GM12878 (cell line): Measurements from ENCODE around the gene FLRT1. TPM values are rescaled to one million over a fixed set of nuclear protein-coding genes. Genes with fewer than 3 reads are reported as not detected.

Experiments
- ATAC-seq: fragments of 200-7000 bp; cut with Tn5 transposase; 3 replicates; pipeline ENCODE4 v1.9.1; 2020; ENCODE audit warnings: mild to moderate bottlenecking, moderate library complexity
- BruUV-seq: library from RNA; stranded (reverse); fragments of 400-500 nt; replicated peaks from 2 replicates; lab custom pipeline; 2021; lab: Mats Ljungman, UMichigan
- CTCF ChIA-PET: fragments of 300-600 bp; sonication (Branson Sonifier 250); formaldehyde crosslinking; extraction: SDS; loops from one replicate; lab custom pipeline; 2021; ENCODE audit warnings: inconsistent platforms; lab: Yijun Ruan, JAX
- POLR2A ChIA-PET: fragments of 350-600 bp; formaldehyde crosslinking; extraction: SDS; loops from one replicate; lab custom pipeline; 2021; ENCODE audit warnings: inconsistent platforms; lab: Charles Lee
- RAD21 ChIA-PET: fragments of 300-600 bp; sonication (Branson Sonifier 250); formaldehyde crosslinking; loops from one replicate; lab custom pipeline; 2023; ENCODE audit warnings: antibody characterized with exemption; ENCODE audit not compliant: unreplicated experiment; lab: Charles Lee
- SMC1A ChIA-PET: fragments of 300-600 bp; sonication (Branson Sonifier 250); formaldehyde crosslinking; loops from one replicate; lab custom pipeline; 2023; ENCODE audit not compliant: unreplicated experiment, uncharacterized antibody; lab: Charles Lee
- DNase-seq: peaks from one replicate; pipeline ENCODE4 v3.0.0-alpha.2; 2011; ENCODE audit warnings: low read depth, low spot score
- FAIRE-seq: peaks from 3 replicates; lab custom pipeline; 2011; peaks lifted over from hg19 to GRCh38; lab: Jason Lieb, UNC
- H2AFZ ChIP-seq: 2 replicates; pipeline ENCODE4 v1.6.0; 2011; ENCODE audit warnings: low read depth, low read length, control low read depth; ENCODE audit not compliant: control insufficient read depth
- H3K27ac ChIP-seq: 2 replicates; pipeline ENCODE4 v1.5.1; 2011; ENCODE audit warnings: control low read depth; ENCODE audit not compliant: control insufficient read depth, insufficient read depth
- H3K27me3 ChIP-seq, 2 experiments: replicated peaks in 1 of 2; 2 replicates each; pipeline versions ENCODE4 v1.6.0 to v1.6.1; 2011; ENCODE audit warnings: low read length in 1 of 2; ENCODE audit not compliant: control insufficient read depth in 2 of 2, insufficient read depth in 2 of 2
- H3K36me3 ChIP-seq, 2 experiments: 2 replicates each; pipeline ENCODE4 v1.5.1; 2011; ENCODE audit warnings: low read length in 1 of 2; ENCODE audit not compliant: control insufficient read depth in 2 of 2, insufficient read depth in 2 of 2
- H3K4me1 ChIP-seq: 2 replicates; pipeline ENCODE4 v1.6.1; 2011; ENCODE audit warnings: mild to moderate bottlenecking, low read length, moderate library complexity, mixed read lengths; ENCODE audit not compliant: control insufficient read depth, insufficient read depth
- H3K4me2 ChIP-seq: 2 replicates; pipeline ENCODE4 v1.6.0; 2011; ENCODE audit warnings: control low read depth; ENCODE audit not compliant: control insufficient read depth, insufficient read depth
- H3K4me3 ChIP-seq: fragments of 200-600 bp; sonication (generic); 2 replicates; pipeline ENCODE4 v1.5.1; 2016
- H3K79me2 ChIP-seq: 2 replicates; pipeline ENCODE4 v1.6.0; 2011; ENCODE audit warnings: low read length; ENCODE audit not compliant: control insufficient read depth, insufficient read depth
- H3K9ac ChIP-seq: 2 replicates; pipeline ENCODE4 v1.8.0; 2011; ENCODE audit warnings: low read length, control low read depth, mixed read lengths; ENCODE audit not compliant: control insufficient read depth, insufficient read depth
- H3K9me3 ChIP-seq: replicated peaks from 3 replicates; pipeline ENCODE4 v1.5.1; 2011; ENCODE audit warnings: mild to moderate bottlenecking, low read length; ENCODE audit not compliant: control insufficient read depth, insufficient read depth
- H4K20me1 ChIP-seq: 2 replicates; pipeline ENCODE4 v1.6.0; 2011; ENCODE audit not compliant: control insufficient read depth, insufficient read depth
- ASH2L ChIP-seq: fragments of 300-600, 200-600 bp; sonication (generic); IDR thresholded peaks from 2 replicates; pipeline ENCODE4 v1.6.1; 2017; ENCODE audit warnings: low read depth, mild to moderate bottlenecking, borderline replicate concordance
- GABPA ChIP-seq: IDR thresholded peaks from 2 replicates; pipeline ENCODE4 v1.6.1; 2014; ENCODE audit warnings: antibody characterized with exemption, low read depth, mild to moderate bottlenecking, inconsistent platforms
- IRF4 ChIP-seq: IDR thresholded peaks from 2 replicates; pipeline ENCODE4 v1.6.1; 2011; ENCODE audit warnings: low read depth, low read length
- LARP7 ChIP-seq: fragments of 450-650 bp; IDR thresholded peaks from 2 replicates; pipeline ENCODE4 v1.6.1; 2017; ENCODE audit warnings: mild to moderate bottlenecking
- NBN ChIP-seq: fragments of 450-650 bp; IDR thresholded peaks from 2 replicates; pipeline ENCODE4 v1.6.1; 2016
- NFXL1 ChIP-seq: fragments of 450-650 bp; IDR thresholded peaks from 2 replicates; pipeline ENCODE4 v1.6.1; 2017; ENCODE audit warnings: antibody characterized with exemption, mild to moderate bottlenecking, borderline replicate concordance
- RAD51 ChIP-seq: fragments of 450-650 bp; IDR thresholded peaks from 2 replicates; pipeline ENCODE4 v1.6.1; 2016; ENCODE audit warnings: moderate library complexity, mild to moderate bottlenecking, inconsistent platforms
- SIN3A ChIP-seq: IDR thresholded peaks from 2 replicates; pipeline ENCODE4 v1.6.1; 2012; ENCODE audit warnings: low read depth, low read length, improper control_type of control experiment
- TBL1XR1 ChIP-seq: IDR thresholded peaks from 2 replicates; pipeline ENCODE4 v1.6.1; 2012; ENCODE audit warnings: low read depth, low read length, improper control_type of control experiment
- WGBS: methylation state at CpG from one replicate; pipeline ENCODE4 v1.1.6; 2016; ENCODE audit warnings: low lambda C conversion rate; ENCODE audit not compliant: insufficient replicate concordance, insufficient coverage; ENCODE audit errors: missing lambda C conversion rate; 5-methylcytosine and 5-hydroxymethylcytosine counted together
- in situ Hi-C: fragments of 300-500 bp; cut with MboI; formaldehyde crosslinking; loops from 9 replicates; pipeline ENCODE4 v1.14.3; 2018; ENCODE audit warnings: mixed read lengths
- intact Hi-C: fragments of 100-400 bp; cut with micrococcal nuclease; formaldehyde crosslinking; loops from one replicate; pipeline ENCODE4 v1.14.2; 2022; ENCODE audit not compliant: unreplicated experiment
- polyA plus RNA-seq, 11 experiments: library from polyadenylated mRNA; depleted of rRNA in 4 of 11; unstranded in 6 of 11; stranded (reverse) in 5 of 11; fragments of >200 nt; fragmentation: Nextera tagmentation in 4 of 11; fragmentation: Illumina TruSeq in 1 of 11; extraction: Ambion mirVana in 4 of 11; extraction: Trizol in 1 of 11; gene quantifications; 1 replicate in 1 of 11; 2 replicates in 10 of 11; pipeline versions ENCODE4 v1.2.1 to v1.2.3, GENCODE V29; 2011 to 2016; ENCODE audit warnings: inconsistent platforms in 2 of 11, missing spikeins in 2 of 11, low read depth in 1 of 11
- total RNA-seq, 4 experiments: library from RNA; depleted of rRNA in 3 of 4; stranded (reverse); fragments of >200 nt in 3 of 4; fragmentation: Illumina TruSeq in 1 of 4; extraction: Trizol in 1 of 4; gene quantifications; 2 replicates each; pipeline versions ENCODE4 v1.2.1 to v1.2.3, GENCODE V29; 2013 to 2021
- TF ChIP-seq, protein P1 (sequence below): fragments of 450-650 bp; IDR thresholded peaks from 2 replicates; pipeline ENCODE4 v1.6.1; 2017; ENCODE audit warnings: antibody characterized with exemption, mild to moderate bottlenecking, moderate library complexity
- TF ChIP-seq, protein P2 (sequence below): fragments of 450-650 bp; IDR thresholded peaks from 2 replicates; pipeline ENCODE4 v1.6.1; 2018; ENCODE audit warnings: borderline replicate concordance, mild to moderate bottlenecking; ENCODE audit not compliant: partially characterized antibody
- TF ChIP-seq, protein P3 (sequence below): IDR thresholded peaks from 2 replicates; pipeline ENCODE4 v1.6.1; 2011; ENCODE audit warnings: borderline replicate concordance, low read depth, mild to moderate bottlenecking, moderate library complexity, low read length; ENCODE audit not compliant: insufficient read depth, poor library complexity, severe bottlenecking
- TF ChIP-seq, protein P4 (sequence below): fragments of 450-650 bp; conservative IDR thresholded peaks from 2 replicates; pipeline ENCODE4 v1.6.1; 2017; ENCODE audit warnings: mild to moderate bottlenecking, moderate library complexity

FLRT1 gene
- total and polyA plus RNA-seq, 10 of the 15 experiments (the other 5 are each of a cell fraction or from before 2014, with no cell fraction given), result 0.10 to 0.12 TPM; not detected in 8

GRCh38 chr11:64077607-64078006 lies 41.9 kb downstream of the FLRT1 start:
- POLR2A ChIA-PET, result no interaction called here
- Histone ChIP-seq H3K4me1 (no peaks in the 10 kb centered on the region), H3K36me3 (no peaks in the 10 kb centered on the region), H3K9me3 (no peaks in the 10 kb centered on the region), H3K4me2 (no peak overlapping the region), H3K27ac (no peak overlapping the region), H4K20me1 (no peaks in the 10 kb centered on the region), H3K79me2 (no peaks in the 10 kb centered on the region), H3K4me3 (no peak overlapping the region), H3K9ac (no peak overlapping the region), H2AFZ (no peak overlapping the region), H3K27me3 (no peaks in the 10 kb centered on the region; a peak in 2 of 4 replicates)
- RAD21 ChIA-PET, result no interaction called here
- intact Hi-C loops, result no loop called here
- ATAC-seq (no peak), DNase-seq (no peak)
- in situ Hi-C loops, result no loop called here
- 65% methylated on average over 10 of the region's 12 CpGs for WGBS
- SMC1A ChIA-PET, result no interaction called here
- no TSS peak for BruUV-seq
- CTCF ChIA-PET, result no interaction called here
- TF ChIP-seq RAD51 (no peak), ASH2L (no peak), NBN (no peak), LARP7 (no peak), NFXL1 (no peak), IRF4 (no peak), GABPA (no peak), SIN3A (no peak), TBL1XR1 (no peak)
- TF ChIP-seq, protein P1, sequence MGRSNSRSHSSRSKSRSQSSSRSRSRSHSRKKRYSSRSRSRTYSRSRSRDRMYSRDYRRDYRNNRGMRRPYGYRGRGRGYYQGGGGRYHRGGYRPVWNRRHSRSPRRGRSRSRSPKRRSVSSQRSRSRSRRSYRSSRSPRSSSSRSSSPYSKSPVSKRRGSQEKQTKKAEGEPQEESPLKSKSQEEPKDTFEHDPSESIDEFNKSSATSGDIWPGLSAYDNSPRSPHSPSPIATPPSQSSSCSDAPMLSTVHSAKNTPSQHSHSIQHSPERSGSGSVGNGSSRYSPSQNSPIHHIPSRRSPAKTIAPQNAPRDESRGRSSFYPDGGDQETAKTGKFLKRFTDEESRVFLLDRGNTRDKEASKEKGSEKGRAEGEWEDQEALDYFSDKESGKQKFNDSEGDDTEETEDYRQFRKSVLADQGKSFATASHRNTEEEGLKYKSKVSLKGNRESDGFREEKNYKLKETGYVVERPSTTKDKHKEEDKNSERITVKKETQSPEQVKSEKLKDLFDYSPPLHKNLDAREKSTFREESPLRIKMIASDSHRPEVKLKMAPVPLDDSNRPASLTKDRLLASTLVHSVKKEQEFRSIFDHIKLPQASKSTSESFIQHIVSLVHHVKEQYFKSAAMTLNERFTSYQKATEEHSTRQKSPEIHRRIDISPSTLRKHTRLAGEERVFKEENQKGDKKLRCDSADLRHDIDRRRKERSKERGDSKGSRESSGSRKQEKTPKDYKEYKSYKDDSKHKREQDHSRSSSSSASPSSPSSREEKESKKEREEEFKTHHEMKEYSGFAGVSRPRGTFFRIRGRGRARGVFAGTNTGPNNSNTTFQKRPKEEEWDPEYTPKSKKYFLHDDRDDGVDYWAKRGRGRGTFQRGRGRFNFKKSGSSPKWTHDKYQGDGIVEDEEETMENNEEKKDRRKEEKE, result no peak
- TF ChIP-seq, protein P2, sequence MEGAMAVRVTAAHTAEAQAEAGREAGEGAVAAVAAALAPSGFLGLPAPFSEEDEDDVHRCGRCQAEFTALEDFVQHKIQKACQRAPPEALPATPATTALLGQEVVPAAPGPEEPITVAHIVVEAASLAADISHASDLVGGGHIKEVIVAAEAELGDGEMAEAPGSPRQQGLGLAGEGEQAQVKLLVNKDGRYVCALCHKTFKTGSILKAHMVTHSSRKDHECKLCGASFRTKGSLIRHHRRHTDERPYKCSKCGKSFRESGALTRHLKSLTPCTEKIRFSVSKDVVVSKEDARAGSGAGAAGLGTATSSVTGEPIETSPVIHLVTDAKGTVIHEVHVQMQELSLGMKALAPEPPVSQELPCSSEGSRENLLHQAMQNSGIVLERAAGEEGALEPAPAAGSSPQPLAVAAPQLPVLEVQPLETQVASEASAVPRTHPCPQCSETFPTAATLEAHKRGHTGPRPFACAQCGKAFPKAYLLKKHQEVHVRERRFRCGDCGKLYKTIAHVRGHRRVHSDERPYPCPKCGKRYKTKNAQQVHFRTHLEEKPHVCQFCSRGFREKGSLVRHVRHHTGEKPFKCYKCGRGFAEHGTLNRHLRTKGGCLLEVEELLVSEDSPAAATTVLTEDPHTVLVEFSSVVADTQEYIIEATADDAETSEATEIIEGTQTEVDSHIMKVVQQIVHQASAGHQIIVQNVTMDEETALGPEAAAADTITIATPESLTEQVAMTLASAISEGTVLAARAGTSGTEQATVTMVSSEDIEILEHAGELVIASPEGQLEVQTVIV, result no peak
- TF ChIP-seq, protein P3, sequence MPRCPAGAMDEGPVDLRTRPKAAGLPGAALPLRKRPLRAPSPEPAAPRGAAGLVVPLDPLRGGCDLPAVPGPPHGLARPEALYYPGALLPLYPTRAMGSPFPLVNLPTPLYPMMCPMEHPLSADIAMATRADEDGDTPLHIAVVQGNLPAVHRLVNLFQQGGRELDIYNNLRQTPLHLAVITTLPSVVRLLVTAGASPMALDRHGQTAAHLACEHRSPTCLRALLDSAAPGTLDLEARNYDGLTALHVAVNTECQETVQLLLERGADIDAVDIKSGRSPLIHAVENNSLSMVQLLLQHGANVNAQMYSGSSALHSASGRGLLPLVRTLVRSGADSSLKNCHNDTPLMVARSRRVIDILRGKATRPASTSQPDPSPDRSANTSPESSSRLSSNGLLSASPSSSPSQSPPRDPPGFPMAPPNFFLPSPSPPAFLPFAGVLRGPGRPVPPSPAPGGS, result no peak
- TF ChIP-seq, protein P4, sequence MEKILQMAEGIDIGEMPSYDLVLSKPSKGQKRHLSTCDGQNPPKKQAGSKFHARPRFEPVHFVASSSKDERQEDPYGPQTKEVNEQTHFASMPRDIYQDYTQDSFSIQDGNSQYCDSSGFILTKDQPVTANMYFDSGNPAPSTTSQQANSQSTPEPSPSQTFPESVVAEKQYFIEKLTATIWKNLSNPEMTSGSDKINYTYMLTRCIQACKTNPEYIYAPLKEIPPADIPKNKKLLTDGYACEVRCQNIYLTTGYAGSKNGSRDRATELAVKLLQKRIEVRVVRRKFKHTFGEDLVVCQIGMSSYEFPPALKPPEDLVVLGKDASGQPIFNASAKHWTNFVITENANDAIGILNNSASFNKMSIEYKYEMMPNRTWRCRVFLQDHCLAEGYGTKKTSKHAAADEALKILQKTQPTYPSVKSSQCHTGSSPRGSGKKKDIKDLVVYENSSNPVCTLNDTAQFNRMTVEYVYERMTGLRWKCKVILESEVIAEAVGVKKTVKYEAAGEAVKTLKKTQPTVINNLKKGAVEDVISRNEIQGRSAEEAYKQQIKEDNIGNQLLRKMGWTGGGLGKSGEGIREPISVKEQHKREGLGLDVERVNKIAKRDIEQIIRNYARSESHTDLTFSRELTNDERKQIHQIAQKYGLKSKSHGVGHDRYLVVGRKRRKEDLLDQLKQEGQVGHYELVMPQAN, result no peak
- TF ChIP-seq, all 136 proteins: peak for 0
- no peak for FAIRE-seq
